Measurements from ENCODE around the gene MOB3A.

MOB3A gene

DNA sequence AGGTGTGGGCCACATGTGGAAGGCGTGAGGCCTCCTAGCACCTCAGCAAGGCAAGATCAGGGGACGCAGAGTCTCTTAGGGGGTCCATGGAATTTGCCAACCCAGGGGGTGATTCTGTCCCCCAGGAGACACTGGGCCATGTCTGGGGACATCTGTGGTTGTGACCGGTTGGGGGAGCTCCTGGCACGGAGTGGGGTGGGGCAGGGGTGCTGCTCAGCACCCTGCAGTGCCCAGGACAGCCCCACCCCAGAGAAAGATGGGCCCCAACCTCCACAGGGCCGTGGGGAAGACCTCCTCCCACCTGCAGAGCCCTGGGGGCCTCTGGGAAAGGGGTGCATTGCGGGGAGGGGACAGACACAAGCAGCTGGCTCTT, 49.1 kb downstream of the MOB3A start:
- in situ Hi-C loops (cut with MboI; ENCODE audit: low sequenced_read_pairs) = no loop called here

GRCh38 chr19:2046046-2046907, 49.8 kb downstream of the MOB3A start:
- in situ Hi-C loops (cut with MboI; ENCODE audit: low sequenced_read_pairs) = no loop called here

- in situ Hi-C loops (cut with MboI; ENCODE audit: low sequenced_read_pairs) = no loop called here
Measured at GRCh38 chr19:2045501-2046045, 50.6 kb downstream of the MOB3A start.

- in situ Hi-C loops (cut with MboI; ENCODE audit: low sequenced_read_pairs) = no loop called here
Measured at GRCh38 chr19:2044709-2045500, 51.2 kb downstream of the MOB3A start.

DNA sequence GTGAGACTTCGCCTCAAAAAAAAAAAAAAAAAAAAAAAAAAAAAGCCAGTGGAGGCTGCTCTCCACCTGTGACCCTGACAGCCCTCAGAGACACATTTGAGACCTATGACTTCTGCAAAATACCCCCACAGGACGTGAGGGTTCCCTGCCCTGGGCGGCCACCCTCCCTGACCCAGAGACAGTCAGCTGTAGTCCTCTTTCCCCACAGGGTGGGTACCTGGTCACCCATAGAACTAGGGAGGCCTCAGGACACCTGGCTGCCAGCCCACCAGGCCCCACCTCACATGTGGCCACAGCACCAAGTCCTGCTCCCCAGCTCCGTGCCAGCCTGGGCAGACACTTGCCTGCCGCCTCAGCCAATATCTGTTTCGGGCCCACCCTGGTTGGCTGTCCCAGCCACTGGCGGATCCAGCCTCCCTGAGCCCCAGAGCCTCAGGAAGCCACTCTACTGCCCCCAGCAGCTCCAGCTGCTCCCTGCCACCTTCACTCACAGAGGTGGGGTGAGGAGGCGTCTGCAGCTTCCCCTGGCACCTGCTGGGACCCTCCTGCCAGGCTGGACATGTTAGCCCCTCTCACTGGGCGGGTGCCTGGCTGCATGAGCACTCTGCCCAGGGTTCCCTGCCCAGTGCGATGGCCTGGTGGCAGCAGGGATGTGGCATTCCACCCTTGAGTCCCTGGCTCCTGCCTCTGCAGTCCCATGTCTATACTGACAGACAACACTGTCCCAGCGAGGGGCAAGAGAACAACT, 52.0 kb downstream of the MOB3A start:
- in situ Hi-C loops (cut with MboI; ENCODE audit: low sequenced_read_pairs) = no loop called here

GRCh38 chr19:2043251-2043641, 52.9 kb downstream of the MOB3A start:
- in situ Hi-C loops (cut with MboI; ENCODE audit: low sequenced_read_pairs) = no loop called here

DNA sequence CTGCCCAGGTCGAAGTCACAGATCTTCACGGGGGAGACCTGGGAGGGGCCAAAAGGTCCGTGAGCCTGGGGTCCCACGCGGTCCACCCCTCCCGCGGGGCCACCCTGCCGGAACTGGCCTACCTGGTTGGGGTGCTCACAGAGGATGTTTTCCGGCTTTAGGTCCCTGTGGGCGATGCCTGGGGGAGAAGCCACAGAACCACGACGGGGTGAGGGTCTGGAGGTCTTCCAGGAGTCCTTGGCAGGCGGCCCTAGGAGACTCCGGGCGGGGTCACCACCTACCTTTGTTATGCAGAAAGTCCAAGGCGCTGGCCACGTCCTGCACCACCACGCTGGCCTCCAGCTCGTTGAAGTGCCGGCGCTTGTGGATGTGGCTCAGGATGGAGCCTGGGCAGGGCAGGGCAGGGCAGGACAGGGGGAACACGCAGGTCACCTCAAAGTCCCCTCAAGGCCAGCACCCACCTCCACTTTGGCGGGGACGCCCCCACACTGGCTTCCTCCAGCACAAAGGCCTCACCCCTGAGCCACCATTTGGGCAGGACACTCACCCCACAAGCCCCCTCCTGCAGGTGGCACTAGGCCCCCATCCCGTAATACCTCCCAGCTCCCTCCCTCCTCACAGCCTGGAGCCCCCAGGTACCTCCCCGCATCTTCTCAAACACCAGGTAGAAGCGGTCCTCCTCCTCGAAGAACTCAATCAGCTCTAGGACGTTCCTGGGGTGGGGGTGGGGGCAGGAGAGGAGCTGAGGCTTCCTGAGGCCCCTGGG, 53.5 kb downstream of the MOB3A start:
- in situ Hi-C loops (cut with MboI; ENCODE audit: low sequenced_read_pairs) = no loop called here

- in situ Hi-C loops (cut with MboI; ENCODE audit: low sequenced_read_pairs) = no loop called here
Measured at GRCh38 chr19:2041683-2042484, 54.2 kb downstream of the MOB3A start.

GRCh38 chr19:2041433-2041682, 54.8 kb downstream of the MOB3A start:
- in situ Hi-C loops (cut with MboI; ENCODE audit: low sequenced_read_pairs) = no loop called here

DNA sequence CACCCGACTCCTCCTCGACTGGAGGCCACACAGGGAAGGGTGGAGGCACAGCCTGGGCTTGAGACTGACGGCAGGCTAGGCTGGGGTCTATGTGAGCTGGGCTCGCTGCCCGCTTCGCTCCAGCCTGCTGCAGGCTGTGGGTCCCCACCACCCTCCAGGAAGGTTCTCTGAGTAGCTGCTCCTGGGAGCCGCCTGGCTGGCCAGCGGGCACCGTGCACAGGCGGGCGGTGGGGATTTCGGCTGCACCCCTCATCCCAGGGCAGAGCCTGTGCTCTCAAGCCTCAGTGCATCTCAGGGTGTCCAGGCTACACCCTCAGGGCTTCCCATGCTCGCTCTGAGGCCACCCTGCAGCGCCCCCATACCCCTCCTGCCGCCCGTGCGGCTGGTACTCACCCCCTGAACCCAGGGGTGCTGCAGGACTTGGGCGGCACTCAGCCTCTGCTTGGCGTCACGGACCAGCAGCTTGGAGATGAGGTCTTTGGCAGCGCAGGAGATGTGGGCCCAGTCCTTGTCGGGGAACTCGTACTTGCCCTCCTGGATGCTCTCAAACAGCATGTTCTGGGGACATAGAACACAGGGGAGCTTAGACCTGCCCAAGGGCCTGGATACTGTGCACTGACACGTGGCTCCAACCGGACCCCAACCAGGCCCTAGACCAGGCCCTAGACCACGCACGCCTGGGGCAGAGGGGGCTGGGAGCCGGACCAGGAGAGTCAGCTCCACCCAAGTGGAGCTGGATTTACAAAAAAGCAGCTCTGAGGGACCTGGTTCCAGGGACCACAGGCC, 55.3 kb downstream of the MOB3A start:
- in situ Hi-C loops (cut with MboI; ENCODE audit: low sequenced_read_pairs) = no loop called here

DNA sequence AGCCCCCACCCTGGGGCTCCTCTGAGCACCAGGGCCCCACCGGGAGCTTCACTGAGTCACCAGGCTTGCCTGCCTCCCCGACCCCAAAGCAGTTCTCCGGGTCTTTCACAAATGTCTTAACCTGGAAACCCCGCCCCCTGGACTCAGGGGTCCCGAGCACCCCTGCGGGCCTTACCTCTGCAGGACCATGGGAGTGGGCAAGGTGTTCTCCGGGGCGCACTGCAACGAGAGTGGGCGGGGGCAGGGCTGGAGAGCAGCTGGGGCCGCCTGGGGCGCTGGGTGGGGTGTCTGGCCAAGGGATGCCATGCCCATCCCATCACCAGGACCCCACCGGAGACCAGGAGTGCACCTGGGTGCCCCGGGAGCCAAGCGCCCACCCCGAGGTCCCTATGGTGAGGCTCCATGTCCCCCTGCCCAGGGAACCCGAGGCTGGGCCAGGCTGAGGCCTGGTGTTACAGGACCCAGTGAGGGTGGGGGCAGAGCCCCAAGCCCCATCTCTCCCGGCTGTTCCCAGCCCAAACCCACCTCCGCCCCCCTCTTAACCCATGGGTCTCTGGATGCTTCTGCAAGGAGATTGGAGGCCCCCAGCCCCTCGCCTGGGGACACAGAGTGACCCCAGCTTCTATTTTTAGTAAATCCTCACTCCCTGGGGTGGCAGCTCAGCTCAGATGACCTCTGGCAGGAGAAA, 56.0 kb downstream of the MOB3A start:
- in situ Hi-C loops (cut with MboI; ENCODE audit: low sequenced_read_pairs) = no loop called here

DNA sequence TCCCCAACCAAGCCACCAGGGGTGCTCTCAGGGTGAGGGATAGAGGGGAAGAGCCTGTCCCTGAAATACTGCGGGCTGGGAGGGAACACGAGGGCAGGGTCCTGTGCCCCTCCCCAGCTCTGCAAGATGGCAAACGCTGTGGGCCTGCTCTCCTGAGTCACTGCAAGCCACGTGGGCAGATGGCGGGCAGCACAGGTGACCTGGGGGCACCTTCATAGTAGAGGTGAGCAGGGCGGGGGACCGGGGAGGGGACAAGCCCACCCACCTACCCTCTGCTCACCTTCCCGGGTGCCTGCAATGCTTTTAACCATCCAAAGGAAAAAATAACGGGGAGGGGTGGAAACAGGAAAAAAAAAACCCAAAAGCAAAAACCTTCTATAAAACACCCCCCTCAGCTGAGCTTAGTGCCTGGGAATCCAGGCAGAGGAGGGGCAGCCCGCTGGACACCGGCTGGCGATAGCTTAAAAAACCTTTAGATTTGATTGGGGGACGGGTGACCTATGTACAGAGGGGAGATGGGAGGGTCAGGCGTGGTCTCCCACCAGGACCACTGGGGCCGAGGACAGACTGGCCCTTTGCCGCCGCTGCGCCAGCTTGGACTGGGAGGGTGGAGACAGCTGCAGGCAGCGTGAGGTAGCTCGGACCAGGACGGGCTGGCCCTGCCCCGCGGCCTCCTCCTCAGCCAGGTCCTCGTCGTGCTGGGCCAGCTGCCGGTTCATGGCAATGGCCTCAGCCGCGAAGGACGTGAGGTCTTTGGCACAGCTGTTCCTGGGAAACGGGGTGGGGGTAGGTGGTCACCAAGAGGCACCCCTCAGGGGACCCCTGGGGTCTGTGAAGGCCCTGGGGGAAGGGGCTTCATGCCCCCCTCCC, 56.8 kb downstream of the MOB3A start:
- in situ Hi-C loops (cut with MboI; ENCODE audit: low sequenced_read_pairs) = no loop called here

DNA sequence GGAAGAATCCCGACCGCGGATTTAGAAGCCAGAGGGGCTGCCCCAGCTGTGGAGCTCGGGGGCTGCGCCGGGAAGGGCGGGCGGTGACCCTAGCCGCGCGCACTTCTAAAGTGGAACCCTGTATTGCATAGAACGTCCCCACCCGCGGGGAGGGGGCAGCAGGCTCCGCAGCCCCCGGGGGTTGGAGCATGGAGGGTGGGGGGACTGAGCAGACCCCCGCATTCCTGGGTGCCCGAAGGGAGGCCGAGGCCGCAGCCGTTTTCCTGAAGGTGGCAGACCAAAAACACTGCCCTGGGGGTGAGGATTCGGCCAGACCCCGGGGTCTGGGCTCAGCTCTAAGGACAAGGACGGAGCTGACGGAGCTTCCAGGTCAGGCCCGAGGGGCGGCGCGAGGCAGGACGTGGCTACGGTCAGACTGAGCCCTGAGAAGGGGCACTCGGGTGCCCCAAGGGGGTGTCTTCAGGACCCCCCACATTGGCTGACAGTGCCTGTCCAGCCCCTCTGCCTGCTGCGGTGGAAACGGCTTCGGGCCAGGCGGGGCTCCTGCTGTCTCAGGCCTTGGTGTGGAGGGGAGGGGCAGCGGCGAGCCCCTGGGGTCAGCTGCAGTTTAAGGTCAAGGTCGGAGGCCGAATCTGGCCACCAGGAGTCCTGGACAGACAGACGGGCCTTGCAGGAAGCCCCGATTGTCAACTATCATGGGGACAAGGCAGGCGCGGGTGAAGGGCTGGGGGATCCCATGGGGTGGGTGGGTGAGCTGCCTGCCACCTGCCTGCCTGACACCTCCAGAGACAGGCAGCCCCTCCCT, 57.6 kb downstream of the MOB3A start:
- in situ Hi-C loops (cut with MboI; ENCODE audit: low sequenced_read_pairs) = no loop called here

GRCh38 chr19:2037651-2038255, 58.4 kb downstream of the MOB3A start:
- in situ Hi-C loops (cut with MboI; ENCODE audit: low sequenced_read_pairs) = no loop called here

GRCh38 chr19:2036424-2036823, 59.7 kb downstream of the MOB3A start:
- in situ Hi-C loops (cut with MboI; ENCODE audit: low sequenced_read_pairs) = no loop called here

- in situ Hi-C loops (cut with MboI; ENCODE audit: low sequenced_read_pairs) = no loop called here
Measured at GRCh38 chr19:2035590-2035991, 60.5 kb downstream of the MOB3A start.

All from HL-60/S4 treated with phorbol 12-myristate 13-acetate at 8.2 ng/mL for 4 days and 3 days (cell line).